PC-3 (cell line): ENCODE measurements around the gene KLF5. TPM values are rescaled to one million over a fixed set of nuclear protein-coding genes. Genes with fewer than 3 reads are reported as not detected.
A peak's percentile ranks its signal among the peaks of the same experiment; 100 is the strongest.
"Not testable (repeated sequence)": the region's sequence is repeated elsewhere in the genome, so short reads cannot be mapped to it uniquely, and the experiment has no call there.

ENCODE experiments used
- ATAC-seq: fragments of 200-7000 bp; cut with Tn5 transposase; 2 replicates; pipeline ENCODE4 v1.9.1; 2020; ENCODE audit warnings: mild to moderate bottlenecking, moderate library complexity
- BruUV-seq: library from RNA; stranded (reverse); fragments of 400-500 nt; replicated peaks from 2 replicates; lab custom pipeline; 2021; lab: Mats Ljungman, UMichigan
- CTCF ChIA-PET: fragments of 300-600 bp; sonication (Branson Sonifier 250); formaldehyde crosslinking; loops from one replicate; lab custom pipeline; 2022; ENCODE audit warnings: antibody characterized with exemption; lab: Charles Lee
- POLR2A ChIA-PET: fragments of 300-600 bp; sonication (Branson Sonifier 250); formaldehyde crosslinking; loops from one replicate; lab custom pipeline; 2022; ENCODE audit warnings: antibody characterized with exemption; ENCODE audit not compliant: unreplicated experiment; lab: Charles Lee
- DNase-seq: peaks from one replicate; pipeline ENCODE4 v3.0.0-alpha.2; 2015
- H2AFZ ChIP-seq: fragments of 300-600 bp; sonication (generic); 2 replicates; pipeline ENCODE4 v1.6.0; 2016; ENCODE audit warnings: antibody characterized with exemption, low read length
- H3F3A ChIP-seq: fragments of 300-600 bp; sonication (generic); one replicate; pipeline ENCODE4 v1.6.0; 2017; ENCODE audit warnings: antibody characterized with exemption, low read length, control low read depth, mild to moderate bottlenecking; ENCODE audit not compliant: unreplicated experiment
- H3K27ac ChIP-seq: fragments of 300-600 bp; sonication (generic); 2 replicates; pipeline ENCODE4 v1.5.1; 2016; ENCODE audit warnings: mild to moderate bottlenecking, low read length
- H3K27me3 ChIP-seq: fragments of 300-600 bp; sonication (generic); 2 replicates; pipeline ENCODE4 v1.6.1; 2016; ENCODE audit warnings: low read length, mixed read lengths
- H3K36me3 ChIP-seq: fragments of 300-600 bp; sonication (generic); 2 replicates; pipeline ENCODE4 v1.6.1; 2016; ENCODE audit warnings: low read depth, mixed run types, low read length, mixed read lengths
- H3K4me1 ChIP-seq: fragments of 300-600 bp; sonication (generic); 2 replicates; pipeline ENCODE4 v1.5.1; 2016; ENCODE audit warnings: low read length; ENCODE audit not compliant: insufficient read depth
- H3K4me2 ChIP-seq: fragments of 300-600 bp; sonication (generic); 2 replicates; pipeline ENCODE4 v1.6.0; 2016; ENCODE audit warnings: low read length
- H3K4me3 ChIP-seq: fragments of 300-600 bp; sonication (generic); 2 replicates; pipeline ENCODE4 v1.5.1; 2016; ENCODE audit warnings: mild to moderate bottlenecking, low read length, mixed read lengths
- H3K79me2 ChIP-seq: fragments of 300-600 bp; sonication (generic); 2 replicates; pipeline ENCODE4 v1.6.1; 2017; ENCODE audit warnings: low read length, mixed read lengths
- H3K9ac ChIP-seq: fragments of 300-600 bp; sonication (generic); 2 replicates; pipeline ENCODE4 v1.6.0; 2016; ENCODE audit warnings: mild to moderate bottlenecking, low read length
- H3K9me2 ChIP-seq: fragments of 300-600 bp; sonication (generic); replicated peaks from 2 replicates; pipeline ENCODE4 v1.6.1; 2016; ENCODE audit warnings: mixed run types, low read length, mixed read lengths
- H3K9me3 ChIP-seq: fragments of 300-600 bp; sonication (generic); 2 replicates; pipeline ENCODE4 v1.6.1; 2016; ENCODE audit warnings: low read length, mixed read lengths
- H4K20me1 ChIP-seq: fragments of 300-600 bp; sonication (generic); 2 replicates; pipeline ENCODE4 v1.6.1; 2016; ENCODE audit warnings: low read length, mixed read lengths
- EZH2 ChIP-seq: fragments of 300-600 bp; sonication (generic); IDR thresholded peaks from one replicate; pipeline ENCODE4 v1.6.1; 2017; ENCODE audit warnings: antibody characterized with exemption, mild to moderate bottlenecking, low read length; ENCODE audit not compliant: unreplicated experiment
- EZH2phosphoT487 ChIP-seq: fragments of 300-600 bp; sonication (generic); IDR thresholded peaks from 2 replicates; pipeline ENCODE4 v1.6.1; 2018; ENCODE audit warnings: mild to moderate bottlenecking, antibody characterized with exemption, low read length, borderline replicate concordance
- intact Hi-C: fragments of 100-400 bp; cut with micrococcal nuclease; formaldehyde crosslinking; loops from 2 replicates; pipeline ENCODE4 v1.9.0; 2023
- total RNA-seq: library from RNA; depleted of rRNA; stranded (reverse); fragments of >200 nt; gene quantifications from 2 replicates; pipeline ENCODE4 v1.2.3, GENCODE V29; 2014
- TF ChIP-seq, protein P1 (sequence below): fragments of 300-600 bp; sonication (generic); conservative IDR thresholded peaks from 2 replicates; pipeline ENCODE4 v1.5.1; 2017; ENCODE audit warnings: antibody characterized with exemption, low read depth, mild to moderate bottlenecking, low read length

KLF5 gene
- total RNA-seq, 1 experiment from 2014 or later, result 53.7 TPM

DNA sequence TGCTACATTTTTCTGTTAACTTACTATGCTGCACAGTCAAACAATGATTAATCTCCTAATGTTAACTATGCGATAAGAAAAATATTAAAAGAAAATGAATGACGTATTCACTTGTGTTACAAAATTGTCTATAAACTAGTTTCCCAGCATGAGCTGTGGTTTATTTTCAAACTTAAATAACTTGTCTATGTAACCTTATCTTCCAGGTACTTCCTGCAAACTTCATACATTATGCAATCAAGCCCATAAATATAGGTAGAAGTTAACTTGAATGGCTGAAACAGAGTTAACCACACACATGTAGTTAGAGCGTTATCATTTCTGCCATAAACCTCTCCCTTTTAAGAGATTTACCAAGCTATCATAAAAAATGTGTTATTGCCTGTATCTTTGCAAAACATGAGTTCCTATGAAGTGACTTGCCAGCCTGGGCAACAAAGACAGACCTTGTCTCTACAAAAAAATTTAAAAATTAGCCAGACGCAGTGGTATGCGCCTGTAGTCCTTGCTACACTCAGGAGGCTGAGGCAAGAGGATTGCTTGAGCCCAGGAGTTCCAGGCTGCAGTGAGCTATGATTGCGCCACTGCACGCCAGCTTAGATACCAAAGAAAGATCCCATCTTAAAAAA, 17.7 kb upstream of the KLF5 start:
- no peaks in the 10 kb centered on the region for H3K9me2 ChIP-seq
- intact Hi-C loops, result no loop called here
- no peaks in the 10 kb centered on the region for H4K20me1 ChIP-seq
- no peaks in the 10 kb centered on the region for H3F3A ChIP-seq
- TF ChIP-seq EZH2phosphoT487 (no peak), EZH2 (no peak)
- TF ChIP-seq, protein P1, sequence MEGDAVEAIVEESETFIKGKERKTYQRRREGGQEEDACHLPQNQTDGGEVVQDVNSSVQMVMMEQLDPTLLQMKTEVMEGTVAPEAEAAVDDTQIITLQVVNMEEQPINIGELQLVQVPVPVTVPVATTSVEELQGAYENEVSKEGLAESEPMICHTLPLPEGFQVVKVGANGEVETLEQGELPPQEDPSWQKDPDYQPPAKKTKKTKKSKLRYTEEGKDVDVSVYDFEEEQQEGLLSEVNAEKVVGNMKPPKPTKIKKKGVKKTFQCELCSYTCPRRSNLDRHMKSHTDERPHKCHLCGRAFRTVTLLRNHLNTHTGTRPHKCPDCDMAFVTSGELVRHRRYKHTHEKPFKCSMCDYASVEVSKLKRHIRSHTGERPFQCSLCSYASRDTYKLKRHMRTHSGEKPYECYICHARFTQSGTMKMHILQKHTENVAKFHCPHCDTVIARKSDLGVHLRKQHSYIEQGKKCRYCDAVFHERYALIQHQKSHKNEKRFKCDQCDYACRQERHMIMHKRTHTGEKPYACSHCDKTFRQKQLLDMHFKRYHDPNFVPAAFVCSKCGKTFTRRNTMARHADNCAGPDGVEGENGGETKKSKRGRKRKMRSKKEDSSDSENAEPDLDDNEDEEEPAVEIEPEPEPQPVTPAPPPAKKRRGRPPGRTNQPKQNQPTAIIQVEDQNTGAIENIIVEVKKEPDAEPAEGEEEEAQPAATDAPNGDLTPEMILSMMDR, result no peak
- H3K9ac ChIP-seq, result no peak overlapping the region
- H3K27me3 ChIP-seq, result no peaks in the 10 kb centered on the region
- H3K4me3 ChIP-seq, result no peak overlapping the region
- peaks cover 8% of the 10 kb centered on the region; the same call in 1 of the 2 replicates for H3K4me1 ChIP-seq
- ATAC-seq (no peak), DNase-seq (peak; percentile 45)
- ChIA-PET POLR2A (interaction anchor here (0.7 kb wide), 1 partner anchor 54 kb away, joined by 3 read pairs; no protein-coding TSS in a partner anchor), CTCF (interaction anchor here (1.4 kb wide), 1 partner anchor 201 kb away, joined by 3 read pairs; no protein-coding TSS in a partner anchor)
- no peak overlapping the region for H2AFZ ChIP-seq
- H3K9me3 ChIP-seq, result no peaks in the 10 kb centered on the region
- peak overlapping the region; percentile 21; the same call in 1 of the 2 replicates for H3K27ac ChIP-seq
- BruUV-seq, result no TSS peak
- no peaks in the 10 kb centered on the region for H3K79me2 ChIP-seq
- no peak overlapping the region for H3K4me2 ChIP-seq
- no peaks in the 10 kb centered on the region for H3K36me3 ChIP-seq

DNA sequence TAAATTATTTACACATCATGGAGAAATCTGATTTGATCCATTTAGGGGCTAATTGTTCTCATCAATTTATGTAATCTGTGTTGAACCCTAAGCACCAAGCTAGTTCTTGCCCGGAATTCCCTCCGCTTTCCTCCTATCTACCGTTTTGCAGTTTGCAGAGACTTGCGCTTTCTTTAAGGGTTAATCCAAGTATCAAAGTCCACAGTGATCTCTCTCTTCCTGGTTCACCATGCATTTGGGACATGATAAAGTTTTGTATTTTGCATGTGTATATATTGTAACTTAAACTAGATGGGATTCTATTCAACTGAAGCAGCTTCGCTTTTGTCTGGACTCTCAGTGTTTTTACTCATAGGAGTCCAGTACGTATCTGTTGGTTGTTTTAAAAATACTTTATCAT, 13.8 kb upstream of the KLF5 start:
- Histone ChIP-seq H3K4me2 (no peak overlapping the region), H3K27me3 (no peaks in the 10 kb centered on the region), H4K20me1 (no peaks in the 10 kb centered on the region), H3K27ac (no peak overlapping the region), H3K4me3 (no peak overlapping the region), H3K9me2 (no peaks in the 10 kb centered on the region), H3K9ac (no peak overlapping the region), H3K36me3 (no peaks in the 10 kb centered on the region), H3K4me1 (peaks cover 8% of the 10 kb centered on the region; the same call in 1 of the 2 replicates), H3K79me2 (no peaks in the 10 kb centered on the region), H3F3A (no peaks in the 10 kb centered on the region), H3K9me3 (no peaks in the 10 kb centered on the region), H2AFZ (no peak overlapping the region)
- ChIA-PET POLR2A (no interaction called here), CTCF (no interaction called here)
- intact Hi-C loops, result no loop called here
- DNase-seq, result no peak
- no peak for ATAC-seq
- TF ChIP-seq EZH2, result no peak
- BruUV-seq, result no TSS peak

DNA sequence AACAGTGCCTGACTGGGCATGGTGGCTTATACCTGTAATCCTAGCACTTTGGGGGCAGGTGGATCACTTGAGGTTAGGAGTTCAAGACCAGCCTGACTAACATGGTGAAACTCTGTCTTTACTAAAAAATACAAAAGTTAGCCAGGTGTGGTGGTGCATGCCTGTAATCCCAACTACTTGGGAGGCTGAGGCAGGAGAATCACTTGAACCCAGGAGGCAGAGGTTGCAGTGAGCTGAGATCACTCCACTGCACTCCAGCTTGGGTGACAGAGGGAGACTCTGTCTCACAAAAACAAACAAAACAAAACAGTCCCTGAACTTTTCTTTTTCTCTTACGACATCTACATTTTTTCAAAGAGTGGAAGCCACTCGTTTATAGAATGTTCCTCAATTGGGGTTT, 10.2 kb upstream of the KLF5 start:
- H3K4me1 ChIP-seq, H3K79me2 ChIP-seq, DNase-seq, H3K4me3 ChIP-seq, H3K4me2 ChIP-seq, H3K36me3 ChIP-seq, BruUV-seq, H3K9me3 ChIP-seq, intact Hi-C loops, H3K27ac ChIP-seq, H4K20me1 ChIP-seq, H3K9ac ChIP-seq, POLR2A ChIA-PET, H3K27me3 ChIP-seq, H3F3A ChIP-seq, ATAC-seq, H3K9me2 ChIP-seq, CTCF ChIA-PET, H2AFZ ChIP-seq: not testable (repeated sequence)
